K562 (cell line): Measurements from ENCODE around the gene PTGIS. TPM values are rescaled to one million over a fixed set of nuclear protein-coding genes. Genes with fewer than 3 reads are reported as not detected.
A peak's percentile ranks its signal among the peaks of the same experiment; 100 is the strongest.

Experiments used
- CHAMP1 ChIP-seq: fragments of 450-650 bp; IDR thresholded peaks from 2 replicates; pipeline ENCODE4 v1.6.1; 2016; ENCODE audit warnings: mild to moderate bottlenecking
- CHCHD3 ChIP-seq: fragments of 250-450 bp; sonication (Bioruptor Pico); IDR thresholded peaks from 2 replicates; pipeline ENCODE4 v2.1.2; 2022; ENCODE audit warnings: mild to moderate bottlenecking
- EHMT2 ChIP-seq: fragments of 450-650 bp; IDR thresholded peaks from 2 replicates; pipeline ENCODE4 v1.6.1; 2018; ENCODE audit warnings: antibody characterized with exemption
- NBN ChIP-seq: fragments of 450-650 bp; IDR thresholded peaks from 2 replicates; pipeline ENCODE4 v1.6.1; 2016; ENCODE audit warnings: low read depth, mild to moderate bottlenecking
- polyA plus RNA-seq, 8 experiments: library from polyadenylated mRNA; depleted of rRNA in 4 of 8; stranded (reverse) in 5 of 8; unstranded in 3 of 8; fragments of >200 nt; fragmentation: Nextera tagmentation in 2 of 8; fragmentation: Illumina TruSeq in 1 of 8; extraction: Ambion mirVana in 2 of 8; extraction: Trizol in 1 of 8; gene quantifications; 2 replicates each; pipeline versions ENCODE4 v1.2.1 to v1.2.3, GENCODE V29; 2011 to 2014; ENCODE audit warnings: inconsistent platforms in 1 of 8, missing spikeins in 1 of 8
- total RNA-seq, 7 experiments: library from RNA; depleted of rRNA in 6 of 7; stranded (reverse); fragments of >200 nt in 6 of 7; fragmentation: Illumina TruSeq in 2 of 7; extraction: Trizol in 2 of 7; gene quantifications; 2 replicates each; pipeline versions ENCODE4 v1.2.1 to v1.2.3, GENCODE V29; 2011 to 2021; ENCODE audit warnings: low replicate concordance in 1 of 7
- TF ChIP-seq, protein P1 (sequence below), 2 experiments: IDR thresholded peaks in 1 of 2; conservative IDR thresholded peaks in 1 of 2; 2 replicates each; pipeline ENCODE4 v1.6.1; 2016; ENCODE audit warnings: low read depth in 2 of 2, mild to moderate bottlenecking in 1 of 2, missing compliant biosample characterization in 1 of 2, missing genetic modification characterization in 1 of 2, moderate library complexity in 1 of 2
- TF ChIP-seq, protein P2 (sequence below), 2 experiments: fragments of 450-650 bp; formaldehyde crosslinking in 1 of 2; IDR thresholded peaks; 2 replicates each; pipeline versions ENCODE4 v1.4.0 to v1.6.1; 2014 to 2020; ENCODE audit warnings: mild to moderate bottlenecking in 2 of 2, borderline replicate concordance in 1 of 2, low read depth in 1 of 2
- TF ChIP-seq, protein P3 (sequence below), 2 experiments: fragments of 450-650 bp; IDR thresholded peaks; 2 replicates each; pipeline ENCODE4 v1.6.1; 2018; ENCODE audit warnings: mild to moderate bottlenecking in 2 of 2, low read depth in 1 of 2; ENCODE audit not compliant: partially characterized antibody in 2 of 2

PTGIS gene
- total and polyA plus RNA-seq, 9 of the 15 experiments (the other 6 are each of a cell fraction or from before 2014, with no cell fraction given): not detected

DNA sequence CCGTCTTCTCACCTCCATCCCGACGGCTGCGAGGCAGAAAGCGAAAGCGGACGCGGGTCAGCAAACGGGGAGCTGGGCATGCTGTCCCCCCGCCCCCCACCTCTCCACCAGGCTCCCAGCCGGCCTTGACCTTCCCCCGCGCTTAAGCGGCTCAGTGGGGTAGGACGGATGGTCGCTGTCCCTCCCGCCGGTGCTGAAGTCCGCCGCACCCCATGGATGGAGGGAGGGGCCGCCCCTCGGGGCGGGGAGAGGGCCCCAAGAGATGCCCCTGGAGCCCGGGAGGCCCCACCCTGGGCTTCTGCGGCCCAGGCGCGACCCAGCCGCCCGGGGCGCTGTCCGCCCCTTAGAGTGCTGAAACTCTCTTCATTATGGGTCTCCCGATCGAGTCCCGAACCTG lies 85.3 kb downstream of the PTGIS start, which contains the start of gene KCNB1 (continued):
- TF ChIP-seq, protein P1, sequence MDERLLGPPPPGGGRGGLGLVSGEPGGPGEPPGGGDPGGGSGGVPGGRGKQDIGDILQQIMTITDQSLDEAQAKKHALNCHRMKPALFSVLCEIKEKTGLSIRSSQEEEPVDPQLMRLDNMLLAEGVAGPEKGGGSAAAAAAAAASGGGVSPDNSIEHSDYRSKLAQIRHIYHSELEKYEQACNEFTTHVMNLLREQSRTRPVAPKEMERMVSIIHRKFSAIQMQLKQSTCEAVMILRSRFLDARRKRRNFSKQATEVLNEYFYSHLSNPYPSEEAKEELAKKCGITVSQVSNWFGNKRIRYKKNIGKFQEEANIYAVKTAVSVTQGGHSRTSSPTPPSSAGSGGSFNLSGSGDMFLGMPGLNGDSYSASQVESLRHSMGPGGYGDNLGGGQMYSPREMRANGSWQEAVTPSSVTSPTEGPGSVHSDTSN (CRISPR knock-in tag; IDR thresholded peaks at IDR 0.05; ENCODE audit: low read depth): no peak
- TF ChIP-seq, protein P1 (tag; conservative IDR thresholded peaks at IDR 0.05; ENCODE audit: low read depth): no peak
- TF ChIP-seq, protein P2, sequence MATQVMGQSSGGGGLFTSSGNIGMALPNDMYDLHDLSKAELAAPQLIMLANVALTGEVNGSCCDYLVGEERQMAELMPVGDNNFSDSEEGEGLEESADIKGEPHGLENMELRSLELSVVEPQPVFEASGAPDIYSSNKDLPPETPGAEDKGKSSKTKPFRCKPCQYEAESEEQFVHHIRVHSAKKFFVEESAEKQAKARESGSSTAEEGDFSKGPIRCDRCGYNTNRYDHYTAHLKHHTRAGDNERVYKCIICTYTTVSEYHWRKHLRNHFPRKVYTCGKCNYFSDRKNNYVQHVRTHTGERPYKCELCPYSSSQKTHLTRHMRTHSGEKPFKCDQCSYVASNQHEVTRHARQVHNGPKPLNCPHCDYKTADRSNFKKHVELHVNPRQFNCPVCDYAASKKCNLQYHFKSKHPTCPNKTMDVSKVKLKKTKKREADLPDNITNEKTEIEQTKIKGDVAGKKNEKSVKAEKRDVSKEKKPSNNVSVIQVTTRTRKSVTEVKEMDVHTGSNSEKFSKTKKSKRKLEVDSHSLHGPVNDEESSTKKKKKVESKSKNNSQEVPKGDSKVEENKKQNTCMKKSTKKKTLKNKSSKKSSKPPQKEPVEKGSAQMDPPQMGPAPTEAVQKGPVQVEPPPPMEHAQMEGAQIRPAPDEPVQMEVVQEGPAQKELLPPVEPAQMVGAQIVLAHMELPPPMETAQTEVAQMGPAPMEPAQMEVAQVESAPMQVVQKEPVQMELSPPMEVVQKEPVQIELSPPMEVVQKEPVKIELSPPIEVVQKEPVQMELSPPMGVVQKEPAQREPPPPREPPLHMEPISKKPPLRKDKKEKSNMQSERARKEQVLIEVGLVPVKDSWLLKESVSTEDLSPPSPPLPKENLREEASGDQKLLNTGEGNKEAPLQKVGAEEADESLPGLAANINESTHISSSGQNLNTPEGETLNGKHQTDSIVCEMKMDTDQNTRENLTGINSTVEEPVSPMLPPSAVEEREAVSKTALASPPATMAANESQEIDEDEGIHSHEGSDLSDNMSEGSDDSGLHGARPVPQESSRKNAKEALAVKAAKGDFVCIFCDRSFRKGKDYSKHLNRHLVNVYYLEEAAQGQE (IDR thresholded peaks at IDR 0.05; ENCODE audit: borderline replicate concordance): peak; percentile 99
- TF ChIP-seq, protein P2 (CRISPR knock-in tag; IDR thresholded peaks at IDR 0.05; ENCODE audit: low read depth): peak; percentile 97
- TF ChIP-seq CHAMP1 (0 out of 2 replicates have a peak, but pooled peaks have one; percentile 31), NBN (no peak), EHMT2 (peak; percentile 97), CHCHD3 (CRISPR knock-in tag) (no peak)
- TF ChIP-seq, protein P3, sequence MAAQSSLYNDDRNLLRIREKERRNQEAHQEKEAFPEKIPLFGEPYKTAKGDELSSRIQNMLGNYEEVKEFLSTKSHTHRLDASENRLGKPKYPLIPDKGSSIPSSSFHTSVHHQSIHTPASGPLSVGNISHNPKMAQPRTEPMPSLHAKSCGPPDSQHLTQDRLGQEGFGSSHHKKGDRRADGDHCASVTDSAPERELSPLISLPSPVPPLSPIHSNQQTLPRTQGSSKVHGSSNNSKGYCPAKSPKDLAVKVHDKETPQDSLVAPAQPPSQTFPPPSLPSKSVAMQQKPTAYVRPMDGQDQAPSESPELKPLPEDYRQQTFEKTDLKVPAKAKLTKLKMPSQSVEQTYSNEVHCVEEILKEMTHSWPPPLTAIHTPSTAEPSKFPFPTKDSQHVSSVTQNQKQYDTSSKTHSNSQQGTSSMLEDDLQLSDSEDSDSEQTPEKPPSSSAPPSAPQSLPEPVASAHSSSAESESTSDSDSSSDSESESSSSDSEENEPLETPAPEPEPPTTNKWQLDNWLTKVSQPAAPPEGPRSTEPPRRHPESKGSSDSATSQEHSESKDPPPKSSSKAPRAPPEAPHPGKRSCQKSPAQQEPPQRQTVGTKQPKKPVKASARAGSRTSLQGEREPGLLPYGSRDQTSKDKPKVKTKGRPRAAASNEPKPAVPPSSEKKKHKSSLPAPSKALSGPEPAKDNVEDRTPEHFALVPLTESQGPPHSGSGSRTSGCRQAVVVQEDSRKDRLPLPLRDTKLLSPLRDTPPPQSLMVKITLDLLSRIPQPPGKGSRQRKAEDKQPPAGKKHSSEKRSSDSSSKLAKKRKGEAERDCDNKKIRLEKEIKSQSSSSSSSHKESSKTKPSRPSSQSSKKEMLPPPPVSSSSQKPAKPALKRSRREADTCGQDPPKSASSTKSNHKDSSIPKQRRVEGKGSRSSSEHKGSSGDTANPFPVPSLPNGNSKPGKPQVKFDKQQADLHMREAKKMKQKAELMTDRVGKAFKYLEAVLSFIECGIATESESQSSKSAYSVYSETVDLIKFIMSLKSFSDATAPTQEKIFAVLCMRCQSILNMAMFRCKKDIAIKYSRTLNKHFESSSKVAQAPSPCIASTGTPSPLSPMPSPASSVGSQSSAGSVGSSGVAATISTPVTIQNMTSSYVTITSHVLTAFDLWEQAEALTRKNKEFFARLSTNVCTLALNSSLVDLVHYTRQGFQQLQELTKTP (IDR thresholded peaks at IDR 0.05; ENCODE audit: low read depth in 1 of 2, partially characterized antibody in 2 of 2): peak in 1 of 2 experiments; percentile 79
